ENCODE data around the gene CEP20.
A peak's percentile ranks its signal among the peaks of the same experiment; 100 is the strongest.
"Not testable (repeated sequence)": the region's sequence is repeated elsewhere in the genome, so short reads cannot be mapped to it uniquely, and the experiment has no call there.

The CEP20 gene, protein sequence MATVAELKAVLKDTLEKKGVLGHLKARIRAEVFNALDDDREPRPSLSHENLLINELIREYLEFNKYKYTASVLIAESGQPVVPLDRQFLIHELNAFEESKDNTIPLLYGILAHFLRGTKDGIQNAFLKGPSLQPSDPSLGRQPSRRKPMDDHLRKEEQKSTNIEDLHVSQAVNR

GRCh38 chr16:15888072-15888976 is at the start of gene CEP20:
CEP20 (minus strand) TSS chr16:15888603; CDS start chr16:15888585, 18 bp downstream.
- DNase-seq (ENCODE audit: low read depth in 3 of 3), result peak; percentile 99 to 100 (median 100)

DNA sequence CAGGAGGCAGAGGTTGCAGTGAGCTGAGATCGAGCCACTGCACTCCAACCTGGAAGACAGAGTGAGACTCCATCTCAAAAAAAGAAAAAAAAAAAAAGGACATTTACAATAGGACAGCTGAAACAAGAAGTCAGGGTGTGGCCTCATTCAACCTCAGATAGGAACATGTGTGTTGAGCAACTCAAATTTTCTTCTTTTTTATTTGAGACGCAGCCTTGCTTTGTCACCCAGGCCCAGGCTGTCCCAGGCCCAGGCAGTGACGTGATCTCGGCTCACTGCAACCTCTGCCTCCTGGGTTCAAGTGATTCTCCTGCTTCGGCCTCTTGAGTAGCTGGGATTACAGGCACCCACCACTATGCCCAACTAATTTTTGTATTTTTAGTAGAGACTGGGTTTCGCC is 48.4 kb upstream of the CEP20 start:
- not testable (repeated sequence) for DNase-seq (ENCODE audit: low read depth in 3 of 3)

GRCh38 chr16:15934991-15935390 is 46.6 kb upstream of the CEP20 start:
- DNase-seq (ENCODE audit: low read depth in 3 of 3), result no peak

DNA sequence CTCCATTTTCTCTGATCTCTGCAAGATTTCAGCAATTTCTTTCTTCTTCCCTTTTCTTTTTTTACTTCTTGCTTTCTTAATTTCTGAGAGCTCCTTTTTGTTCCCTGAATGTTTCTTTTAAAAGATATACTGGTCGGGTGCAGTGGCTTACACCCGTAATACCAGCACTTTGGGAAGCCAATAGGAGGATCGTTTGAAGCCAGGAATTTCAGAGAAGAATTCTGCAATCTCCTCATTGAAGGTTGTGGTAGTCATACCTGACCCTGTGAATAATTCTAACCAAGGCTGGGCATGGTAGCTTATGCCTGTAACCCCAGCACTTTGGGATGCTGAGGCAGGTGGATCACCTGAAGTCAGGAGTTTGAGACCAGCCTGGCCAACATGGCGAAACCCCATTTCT is 45.4 kb upstream of the CEP20 start:
- DNase-seq (ENCODE audit: low read depth in 3 of 3), result no peak

- no peak for DNase-seq (ENCODE audit: low read depth in 3 of 3)
Observed at GRCh38 chr16:15932939-15933338, 44.5 kb upstream of the CEP20 start.

DNA sequence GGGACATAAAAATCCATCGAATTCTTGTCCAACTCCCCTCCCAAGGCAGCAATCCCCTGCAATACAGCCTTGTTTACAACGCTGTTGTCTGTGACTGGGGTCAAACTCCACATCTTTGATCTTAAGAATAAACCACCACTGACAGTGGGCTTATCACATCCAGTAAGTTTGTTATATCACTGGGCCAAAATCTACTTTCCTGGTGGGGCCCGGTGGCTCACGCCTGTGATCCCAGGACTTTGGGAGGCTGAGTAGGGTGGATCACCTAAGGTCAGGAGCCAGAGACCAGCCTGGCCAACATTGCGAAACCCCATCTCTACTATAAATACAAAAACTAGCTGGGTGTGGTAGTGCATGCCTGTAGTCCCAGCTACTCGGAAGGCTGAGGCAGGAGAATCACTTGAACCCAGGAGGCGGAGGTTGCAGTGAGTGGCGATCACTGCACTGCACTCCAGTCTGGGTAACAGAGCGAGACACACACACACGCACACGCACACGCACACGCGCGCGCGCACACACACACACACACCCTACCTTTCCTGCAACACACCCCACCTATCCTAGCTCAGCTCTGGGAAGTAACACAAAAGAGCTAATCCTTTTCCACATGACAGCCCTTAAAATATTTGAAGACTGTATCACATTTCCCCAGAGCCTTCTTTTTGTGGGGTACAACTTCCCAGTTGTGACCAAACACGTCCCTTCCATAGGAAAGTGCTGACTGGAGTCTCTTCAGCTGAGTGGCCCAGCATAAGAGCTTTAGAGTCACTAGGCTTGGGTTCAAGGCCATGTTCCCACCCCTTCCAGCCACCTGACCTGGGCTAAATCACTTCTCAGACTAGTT is 40.1 kb upstream of the CEP20 start:
- DNase-seq (ENCODE audit: low read depth in 3 of 3), result no peak

DNA sequence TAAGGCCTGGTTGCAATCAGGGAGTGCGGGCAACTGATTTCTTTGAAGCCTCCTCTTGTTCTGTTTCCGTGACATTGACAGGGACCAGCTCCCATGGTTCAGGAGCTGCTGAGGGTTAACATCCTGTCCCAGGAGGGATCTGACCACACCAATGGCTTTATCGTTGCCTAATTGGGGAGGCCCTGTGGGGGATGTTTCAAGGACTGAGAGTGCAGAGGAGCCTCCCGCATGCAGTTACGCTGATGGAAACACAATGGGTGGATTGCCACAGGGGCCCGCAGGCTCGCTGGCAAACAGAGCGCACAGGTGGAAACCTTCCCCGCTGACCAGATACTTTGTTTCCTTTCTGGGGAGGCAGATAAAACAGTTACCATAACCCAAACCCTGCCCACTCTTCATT is 37.2 kb upstream of the CEP20 start:
- DNase-seq (ENCODE audit: low read depth in 3 of 3), result no peak

DNA sequence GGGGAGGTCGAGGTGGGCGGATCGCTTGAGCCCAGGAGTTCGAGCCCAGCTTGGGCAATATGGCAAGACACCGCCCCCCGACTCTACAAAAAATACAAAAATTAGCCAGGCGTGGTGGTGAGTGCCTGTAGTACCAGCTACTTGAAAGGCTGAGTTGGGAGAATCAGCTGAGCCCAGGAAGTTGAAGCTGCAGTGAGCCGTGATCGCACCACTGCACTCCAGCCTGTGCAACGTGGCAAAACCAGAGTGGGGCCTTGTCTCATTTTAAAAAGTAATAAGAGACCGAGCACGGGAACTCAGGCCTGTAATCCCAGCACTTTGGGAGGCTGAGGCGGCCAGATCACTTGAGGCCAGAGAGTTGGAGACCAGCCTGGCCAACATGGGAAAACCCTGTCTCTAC is 36.6 kb upstream of the CEP20 start:
- DNase-seq (ENCODE audit: low read depth in 3 of 3), result no peak

- no peak for DNase-seq (ENCODE audit: low read depth in 3 of 3)
Observed at GRCh38 chr16:15919331-15919730, 30.9 kb upstream of the CEP20 start.

DNA sequence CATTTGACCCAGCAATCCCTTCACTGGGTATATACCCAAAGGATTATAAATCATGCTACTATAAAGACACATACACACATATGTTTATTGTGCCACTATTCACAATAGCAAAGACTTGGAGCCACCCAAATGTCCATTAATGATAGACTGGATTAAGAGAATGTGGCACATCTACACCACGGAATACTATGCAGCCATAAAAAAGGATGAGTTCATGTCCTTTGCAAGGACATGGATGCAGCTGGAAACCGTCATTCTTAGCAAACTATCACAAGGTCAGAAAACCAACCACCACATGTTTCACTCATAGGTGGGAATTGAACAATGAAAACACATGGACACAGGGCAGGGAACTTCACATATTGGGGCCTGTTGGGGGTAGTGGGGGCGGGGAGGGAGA is 29.9 kb upstream of the CEP20 start:
- not testable (repeated sequence) for DNase-seq (ENCODE audit: low read depth in 3 of 3)

DNA sequence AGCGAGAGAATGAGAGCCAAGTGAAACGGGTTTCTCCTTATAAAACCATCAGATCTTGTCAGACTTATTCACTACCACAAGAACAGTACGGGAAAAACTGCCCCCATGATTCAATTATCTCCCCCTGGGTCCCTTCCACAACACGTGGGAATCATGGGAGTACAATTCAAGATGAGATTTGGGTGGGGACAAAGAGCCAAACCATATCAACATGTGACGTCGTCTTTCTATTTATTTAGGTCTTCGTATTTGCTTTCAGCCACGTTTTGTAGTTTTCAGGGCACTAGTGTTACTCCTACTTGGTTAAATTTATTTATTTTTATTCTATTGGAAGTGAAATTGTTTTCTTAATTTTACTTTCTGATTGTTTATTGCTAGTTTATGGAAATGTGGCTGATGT is 27.9 kb upstream of the CEP20 start:
- no peak for DNase-seq (ENCODE audit: low read depth in 3 of 3)

DNA sequence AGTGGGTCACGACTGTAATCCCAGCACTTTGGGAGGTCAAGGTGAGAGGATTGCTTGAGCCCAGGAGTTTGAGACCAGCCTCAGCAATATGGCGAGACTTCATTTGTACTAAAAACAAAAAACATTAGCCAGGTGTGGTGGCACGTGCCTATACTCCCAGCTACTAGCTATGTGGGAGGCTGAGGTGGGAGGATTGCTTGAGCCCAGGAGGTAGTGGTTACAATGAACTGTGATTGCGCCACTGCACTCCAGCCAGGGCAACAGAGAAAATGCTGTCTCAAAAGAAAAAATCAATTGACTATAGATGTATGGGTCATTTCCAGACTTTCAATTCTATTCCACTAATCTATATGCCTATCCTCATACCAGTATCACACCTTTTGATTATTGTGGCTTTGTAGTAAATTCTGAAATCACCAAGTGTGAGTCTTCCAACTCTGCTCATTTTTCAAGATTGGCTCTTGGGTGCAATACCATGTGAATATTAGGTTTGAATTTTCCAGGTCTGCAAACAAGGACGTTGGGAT is 27.2 kb upstream of the CEP20 start:
- DNase-seq (ENCODE audit: low read depth in 3 of 3), result no peak

- DNase-seq (ENCODE audit: low read depth in 3 of 3), result no peak
Observed at GRCh38 chr16:15913046-15913698, 24.8 kb upstream of the CEP20 start.

- DNase-seq (ENCODE audit: low read depth in 3 of 3), result no peak
Observed at GRCh38 chr16:15911198-15911597, 22.8 kb upstream of the CEP20 start.

DNA sequence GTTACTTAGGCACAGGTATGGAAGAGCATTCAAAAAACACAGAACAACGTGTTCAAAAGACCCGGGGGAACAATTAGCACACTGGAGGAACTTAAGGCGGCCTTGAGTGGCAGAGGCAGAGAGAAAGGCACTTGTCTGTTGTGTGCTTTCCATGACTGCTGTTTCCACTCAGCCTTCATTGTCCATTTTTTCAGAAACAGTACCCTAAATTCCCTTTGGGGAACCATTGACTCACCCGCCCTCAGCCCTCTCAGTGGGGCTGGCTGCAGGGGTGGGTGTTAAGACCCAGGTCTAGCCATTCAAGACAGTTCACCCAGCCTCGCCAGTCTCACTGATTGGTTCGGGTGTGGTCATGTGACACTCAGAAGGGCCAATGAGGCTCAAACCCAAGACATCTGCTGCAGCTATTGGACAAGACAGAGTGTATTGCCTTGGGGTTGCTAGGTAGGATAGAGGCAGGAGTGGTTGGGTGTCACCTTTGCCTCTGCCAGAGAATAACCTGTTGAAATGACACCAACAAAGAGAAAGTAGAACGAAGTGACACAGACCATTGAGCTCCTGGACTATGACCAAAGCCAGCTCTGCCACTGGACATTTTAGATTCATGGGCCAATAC is 19.6 kb upstream of the CEP20 start:
- DNase-seq (ENCODE audit: low read depth in 3 of 3), result peak in 1 of 3 experiments; percentile 39

- DNase-seq (ENCODE audit: low read depth in 3 of 3), result no peak
Observed at GRCh38 chr16:15906439-15906838, 18.0 kb upstream of the CEP20 start.

GRCh38 chr16:15903960-15904359 is 15.6 kb upstream of the CEP20 start:
- DNase-seq (ENCODE audit: low read depth in 3 of 3), result no peak

DNA sequence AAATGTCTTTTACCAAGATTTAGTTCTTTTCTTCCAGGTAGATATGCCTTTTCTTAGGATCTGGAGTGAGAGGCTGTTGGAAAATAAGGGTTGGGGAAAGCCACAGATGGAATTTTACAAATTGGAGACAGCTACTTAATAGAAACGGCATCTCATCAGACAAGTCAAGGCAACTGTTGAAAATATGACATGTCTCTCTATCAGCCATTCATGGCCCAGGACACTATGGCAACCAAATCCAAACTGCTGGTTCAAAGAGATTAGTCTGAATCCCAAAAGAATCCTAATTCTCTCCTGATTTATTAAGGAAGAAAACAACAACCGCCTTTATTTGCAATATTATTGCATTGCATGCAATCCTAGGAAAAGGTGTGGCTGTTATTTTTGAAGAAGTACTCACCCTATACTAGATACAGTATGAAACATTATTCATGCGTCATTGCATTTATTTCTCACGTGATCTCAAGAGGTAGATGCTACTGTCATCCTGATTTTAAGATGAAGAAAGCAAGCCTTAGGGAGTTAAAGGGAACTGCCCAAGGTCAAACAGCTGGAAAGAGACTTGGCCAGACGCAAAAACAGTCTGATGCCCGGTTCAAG is 12.6 kb upstream of the CEP20 start:
- no peak for DNase-seq (ENCODE audit: low read depth in 3 of 3)

- no peak for DNase-seq (ENCODE audit: low read depth in 3 of 3)
Observed at GRCh38 chr16:15900357-15900756, 12.0 kb upstream of the CEP20 start.

- peak in 1 of 3 experiments; percentile 50 for DNase-seq (ENCODE audit: low read depth in 3 of 3)
Observed at GRCh38 chr16:15899538-15900100, 11.2 kb upstream of the CEP20 start.

Data from stimulated activated CD4-positive, alpha-beta T cell treated with anti-CD3 and anti-CD28 coated beads, TNF-alpha, amount 100 ng/mL, for 24 hours (primary cell).